GM10266 (cell line): Measurements from ENCODE around the gene ZNF433.
"Not testable (repeated sequence)": the region's sequence is repeated elsewhere in the genome, so short reads cannot be mapped to it uniquely, and the experiment has no call there.

Source experiments
- DNase-seq: peaks from one replicate; pipeline ENCODE4 v3.0.0; 2012; ENCODE audit errors: extremely low spot score
- TF ChIP-seq, protein P1 (sequence below): IDR thresholded peaks from 2 replicates; pipeline ENCODE4 v1.5.1; 2012; ENCODE audit warnings: mild to moderate bottlenecking, low read depth; ENCODE audit not compliant: control insufficient read depth, insufficient read depth; ENCODE audit errors: missing control alignments

ZNF433 gene

DNA sequence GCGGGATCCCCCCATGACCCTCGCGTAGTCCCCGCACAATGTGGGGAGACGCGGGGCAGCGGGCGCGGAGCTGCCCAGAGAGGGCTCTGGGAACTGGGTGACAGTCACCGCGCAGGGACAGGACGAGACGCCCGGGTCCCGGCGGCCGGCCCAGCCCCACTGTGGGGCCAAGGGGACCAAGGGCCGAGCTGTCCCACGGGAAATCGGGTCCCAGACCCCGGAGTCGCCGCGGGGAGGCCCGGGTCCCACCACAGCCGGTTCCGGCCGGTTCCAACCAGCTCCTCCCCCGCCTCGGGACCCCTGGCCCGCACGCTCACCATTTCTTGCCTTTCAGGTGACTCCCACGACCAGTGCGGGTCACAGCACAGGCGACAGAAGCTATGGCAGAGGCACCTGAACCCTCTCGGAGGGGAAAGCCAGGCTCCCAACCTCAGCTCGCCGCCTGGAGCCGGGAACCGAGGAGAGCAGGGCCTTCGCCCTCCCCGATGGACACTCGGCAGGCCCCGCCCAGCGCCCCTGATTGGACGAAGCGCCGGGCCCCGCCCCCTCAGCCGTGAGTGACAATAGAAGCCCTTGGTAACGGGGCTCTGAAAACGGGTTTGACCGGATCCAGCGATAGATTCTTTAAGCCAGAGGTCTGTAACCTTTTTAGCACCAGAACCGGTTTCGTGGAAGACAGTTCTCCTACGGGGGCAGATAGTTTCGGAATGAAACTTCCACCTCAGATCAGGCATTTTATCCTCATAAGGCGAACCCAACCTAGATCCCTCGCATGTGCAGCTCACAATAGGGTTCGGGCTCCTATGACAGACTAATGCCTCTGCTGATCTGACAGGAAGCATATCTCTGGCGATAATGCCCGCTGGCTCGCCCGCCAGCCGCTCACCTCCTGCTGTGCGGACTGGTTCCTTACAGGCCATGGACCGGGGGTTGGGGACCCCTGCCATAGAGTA, at the start of gene ZNF433:
Gene ZNF433, minus strand, starts transcription at position 460 of the 953 bp plus-strand sequence. Its CDS starts 140 bp downstream, at position 320.
- TF ChIP-seq, protein P1, sequence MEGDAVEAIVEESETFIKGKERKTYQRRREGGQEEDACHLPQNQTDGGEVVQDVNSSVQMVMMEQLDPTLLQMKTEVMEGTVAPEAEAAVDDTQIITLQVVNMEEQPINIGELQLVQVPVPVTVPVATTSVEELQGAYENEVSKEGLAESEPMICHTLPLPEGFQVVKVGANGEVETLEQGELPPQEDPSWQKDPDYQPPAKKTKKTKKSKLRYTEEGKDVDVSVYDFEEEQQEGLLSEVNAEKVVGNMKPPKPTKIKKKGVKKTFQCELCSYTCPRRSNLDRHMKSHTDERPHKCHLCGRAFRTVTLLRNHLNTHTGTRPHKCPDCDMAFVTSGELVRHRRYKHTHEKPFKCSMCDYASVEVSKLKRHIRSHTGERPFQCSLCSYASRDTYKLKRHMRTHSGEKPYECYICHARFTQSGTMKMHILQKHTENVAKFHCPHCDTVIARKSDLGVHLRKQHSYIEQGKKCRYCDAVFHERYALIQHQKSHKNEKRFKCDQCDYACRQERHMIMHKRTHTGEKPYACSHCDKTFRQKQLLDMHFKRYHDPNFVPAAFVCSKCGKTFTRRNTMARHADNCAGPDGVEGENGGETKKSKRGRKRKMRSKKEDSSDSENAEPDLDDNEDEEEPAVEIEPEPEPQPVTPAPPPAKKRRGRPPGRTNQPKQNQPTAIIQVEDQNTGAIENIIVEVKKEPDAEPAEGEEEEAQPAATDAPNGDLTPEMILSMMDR = no peak
- peak; percentile 93 for DNase-seq

DNA sequence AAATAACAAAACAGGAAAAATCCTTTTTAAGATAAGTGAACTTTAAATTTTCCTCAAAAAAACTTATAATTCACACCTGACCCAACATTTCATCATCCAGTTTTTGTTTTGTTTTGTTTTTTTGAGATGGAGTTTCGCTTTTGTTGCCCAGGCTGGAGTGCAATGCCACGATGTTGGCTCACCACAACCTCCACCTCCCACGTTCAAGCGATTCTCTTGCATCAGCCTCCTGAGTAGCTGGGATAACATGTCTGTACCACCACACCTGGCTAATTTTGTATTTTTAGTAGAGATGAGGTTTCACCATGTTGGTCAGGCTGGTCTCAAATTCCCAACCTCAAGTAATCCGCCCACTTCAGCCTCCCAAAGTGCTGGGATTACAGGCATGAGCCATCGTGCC, 47.9 kb upstream of the ZNF433 start:
- DNase-seq = not testable (repeated sequence)

DNA sequence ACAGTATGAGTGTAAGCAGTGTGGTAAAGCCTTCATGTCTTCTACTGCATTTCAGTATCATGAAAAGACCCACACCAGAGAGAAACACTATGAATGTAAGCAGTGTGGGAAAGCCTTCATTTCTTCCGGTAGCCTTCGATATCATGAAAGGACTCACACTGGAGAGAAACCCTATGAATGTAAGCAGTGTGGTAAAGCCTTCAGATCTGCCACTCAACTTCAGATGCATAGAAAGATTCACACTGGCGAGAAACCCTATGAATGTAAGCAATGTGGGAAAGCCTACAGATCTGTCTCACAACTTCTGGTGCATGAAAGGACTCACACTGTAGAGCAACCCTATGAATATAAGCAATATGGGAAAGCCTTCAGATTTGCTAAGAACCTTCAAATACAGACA, 41.9 kb upstream of the ZNF433 start:
- TF ChIP-seq, protein P1 = no peak
- no peak for DNase-seq

DNA sequence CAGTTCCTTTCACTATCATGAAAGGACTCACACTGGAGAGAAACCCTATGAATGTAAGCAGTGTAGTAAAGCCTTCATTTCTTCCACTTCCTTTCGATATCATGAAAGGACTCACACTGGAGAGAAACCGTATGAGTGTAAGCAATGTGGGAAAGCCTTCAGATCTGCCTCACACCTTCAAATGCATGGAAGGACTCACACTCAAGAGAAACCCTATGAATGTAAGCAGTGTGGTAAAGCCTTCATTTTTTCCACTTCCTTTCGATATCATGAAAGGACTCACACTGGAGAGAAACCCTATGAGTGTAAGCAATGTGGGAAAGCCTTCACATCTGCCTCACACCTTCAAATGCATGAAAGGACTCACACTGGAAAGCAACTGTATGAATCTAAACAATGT, 40.9 kb upstream of the ZNF433 start:
- DNase-seq = not testable (repeated sequence)

DNA sequence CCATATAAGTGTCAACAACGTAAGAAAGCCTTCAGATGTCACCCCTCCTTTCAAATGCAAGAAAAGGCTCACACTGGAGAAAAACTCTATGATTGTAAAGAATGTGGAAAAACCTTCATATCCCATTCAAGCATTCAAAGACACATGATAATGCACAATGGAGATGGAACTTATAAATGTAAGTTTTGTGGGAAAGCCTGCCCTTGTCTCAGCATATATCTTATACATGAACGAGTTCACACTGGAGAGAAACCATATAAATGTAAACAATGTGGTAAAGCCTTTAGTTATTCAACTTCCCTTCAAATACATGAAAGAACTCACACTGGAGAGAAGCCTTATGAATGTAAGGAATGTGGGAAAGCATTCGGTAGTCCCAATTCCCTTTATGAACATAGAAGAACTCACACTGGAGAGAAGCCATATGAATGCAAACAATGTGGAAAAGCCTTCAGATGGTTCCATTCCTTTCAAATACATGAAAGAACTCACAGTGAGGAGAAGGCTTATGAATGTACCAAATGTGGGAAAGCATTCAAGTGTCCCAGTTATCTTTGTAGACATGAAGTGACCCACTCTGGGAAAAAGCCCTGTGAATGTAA, 40.2 kb upstream of the ZNF433 start:
- TF ChIP-seq, protein P1 = no peak
- DNase-seq = no peak

DNA sequence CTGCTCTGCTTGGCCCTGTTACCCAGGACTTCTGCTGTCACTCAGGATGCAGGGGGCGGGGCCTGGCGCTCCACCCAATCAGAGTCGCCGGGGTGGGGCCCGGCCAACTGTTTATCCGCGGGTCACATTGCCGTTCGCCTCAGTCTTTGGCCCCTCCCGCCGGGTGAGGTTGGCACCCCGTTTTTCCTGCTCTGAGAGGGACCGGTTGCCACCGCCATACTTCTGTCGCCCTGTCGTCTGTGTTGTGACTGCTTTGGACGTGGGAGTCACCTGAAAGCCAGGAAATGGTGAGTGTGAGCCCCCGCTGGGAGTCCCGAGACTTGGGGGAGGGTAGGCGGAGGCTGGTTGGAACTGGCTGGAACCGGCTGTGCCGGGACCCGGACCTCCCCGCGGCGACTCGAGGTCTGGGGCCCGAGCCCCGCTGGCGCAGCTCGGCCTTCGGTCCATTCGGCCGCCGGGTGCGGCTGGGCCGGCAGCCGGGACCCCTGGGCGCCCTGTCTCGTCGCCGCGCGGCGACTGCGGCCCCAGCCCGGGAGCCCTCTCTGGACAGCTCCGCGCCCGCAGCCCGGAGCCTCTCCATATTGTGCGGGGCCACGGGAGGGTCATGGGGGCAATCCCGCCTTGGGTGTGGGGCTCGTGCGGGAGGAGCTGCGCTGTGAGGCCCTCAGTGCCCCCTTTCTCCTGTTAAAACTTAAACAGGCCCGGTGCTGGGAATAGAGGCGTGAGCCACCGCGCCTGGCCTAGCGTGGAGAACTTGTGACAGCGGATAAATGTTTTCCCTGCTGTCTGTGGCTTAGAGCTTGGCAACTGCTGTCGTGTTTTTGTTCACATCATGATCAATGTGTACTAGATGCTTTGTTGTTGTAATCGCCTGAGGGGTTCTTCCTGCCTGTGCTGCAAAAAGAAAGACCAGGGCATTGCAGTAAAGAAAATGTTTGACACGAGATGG, 29.4 kb upstream of the ZNF433 start, which contains the start of gene ZNF844:
Gene ZNF844, plus strand, starts transcription at position 142 of the 949 bp plus-strand sequence. Its CDS starts 143 bp downstream, at position 285.
- DNase-seq = peak; percentile 92

DNA sequence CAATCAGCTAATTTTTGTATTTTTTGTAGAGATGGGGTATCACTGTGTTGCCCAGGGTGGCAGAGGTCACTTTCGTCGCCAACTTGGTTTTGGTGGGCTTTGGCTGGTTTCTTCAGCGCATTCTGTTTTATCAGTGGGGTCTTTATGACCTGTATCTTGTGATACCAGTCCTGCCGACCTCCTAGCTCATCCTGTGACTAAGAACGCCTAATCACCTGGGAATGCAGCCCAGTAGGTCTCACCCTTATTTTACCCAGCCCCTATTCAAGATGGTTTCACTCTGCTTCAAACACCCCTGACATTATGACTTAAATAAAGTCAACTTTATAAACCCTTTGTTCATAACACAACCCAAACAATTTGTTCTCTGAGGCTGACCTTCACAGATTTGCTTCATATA, 20.3 kb upstream of the ZNF433 start:
- DNase-seq = no peak
- TF ChIP-seq, protein P1 = no peak

More for the DNA sequence above, 29.4 kb upstream of the ZNF433 start, which contains the start of gene ZNF844:
- TF ChIP-seq, protein P1 = no peak
